GM21529 (cell line): ENCODE results near the gene SLC5A5.

Source experiments
- ATAC-seq: cut with Tn5 transposase; IDR thresholded peaks from one replicate; pipeline ENCODE4 v1.9.1; 2021; ENCODE audit not compliant: unreplicated experiment

SLC5A5 gene

DNA sequence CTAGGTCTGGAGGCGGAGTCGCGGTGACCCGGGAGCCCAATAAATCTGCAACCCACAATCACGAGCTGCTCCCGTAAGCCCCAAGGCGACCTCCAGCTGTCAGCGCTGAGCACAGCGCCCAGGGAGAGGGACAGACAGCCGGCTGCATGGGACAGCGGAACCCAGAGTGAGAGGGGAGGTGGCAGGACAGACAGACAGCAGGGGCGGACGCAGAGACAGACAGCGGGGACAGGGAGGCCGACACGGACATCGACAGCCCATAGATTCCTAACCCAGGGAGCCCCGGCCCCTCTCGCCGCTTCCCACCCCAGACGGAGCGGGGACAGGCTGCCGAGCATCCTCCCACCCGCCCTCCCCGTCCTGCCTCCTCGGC is at the start of gene SLC5A5:
SLC5A5 (plus strand) TSS at position 68 of the 373 bp plus-strand sequence. CDS start 375 bp downstream, outside the sequence.
- no peak for ATAC-seq

DNA sequence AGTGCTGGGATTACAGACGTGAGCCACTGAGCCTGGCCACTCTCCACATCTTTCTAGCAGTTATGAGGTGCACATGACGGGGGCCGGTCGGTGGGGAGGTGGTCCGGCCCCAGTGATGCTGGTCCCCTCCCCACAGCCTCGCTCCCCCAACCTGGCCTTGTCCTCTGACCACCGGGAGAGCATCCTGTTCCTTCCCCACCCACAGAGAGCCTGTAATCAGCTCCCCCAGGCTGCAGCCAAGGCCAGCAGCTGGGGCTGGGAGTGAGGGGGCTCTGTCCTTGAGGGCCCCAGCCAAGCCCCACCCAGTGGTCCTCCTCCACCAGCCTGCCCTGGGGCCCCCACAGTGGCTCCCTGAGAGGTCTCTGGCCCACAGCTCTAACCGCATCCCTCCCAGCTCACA is 47.4 kb upstream of the SLC5A5 start:
- no peak for ATAC-seq

DNA sequence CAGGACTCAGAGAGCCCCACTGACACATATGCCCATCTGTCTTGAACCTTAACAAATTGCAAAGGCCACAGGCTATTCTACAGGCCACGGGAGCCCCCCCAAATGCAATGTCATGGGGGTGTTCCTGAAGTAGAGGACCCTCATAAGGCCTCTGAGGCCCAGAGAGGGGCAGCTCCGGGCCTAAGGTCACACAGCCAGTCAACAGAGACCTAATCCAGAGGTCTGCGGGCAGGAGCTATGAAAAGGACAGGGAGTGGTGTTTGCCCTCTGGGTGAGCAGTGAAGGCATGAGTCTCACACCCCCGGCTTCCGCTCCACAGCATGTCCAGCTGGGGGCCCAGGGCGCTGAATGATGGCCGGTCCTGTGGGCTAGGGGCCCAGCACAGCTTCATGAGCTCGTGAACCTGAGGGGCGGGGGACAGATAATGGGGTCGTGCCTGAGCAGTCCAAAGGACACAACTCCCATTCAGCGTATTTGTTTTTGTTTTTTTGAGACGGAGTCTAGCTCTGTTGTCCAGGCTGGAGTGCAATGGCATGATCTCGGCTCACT is 45.2 kb upstream of the SLC5A5 start:
- no peak for ATAC-seq

DNA sequence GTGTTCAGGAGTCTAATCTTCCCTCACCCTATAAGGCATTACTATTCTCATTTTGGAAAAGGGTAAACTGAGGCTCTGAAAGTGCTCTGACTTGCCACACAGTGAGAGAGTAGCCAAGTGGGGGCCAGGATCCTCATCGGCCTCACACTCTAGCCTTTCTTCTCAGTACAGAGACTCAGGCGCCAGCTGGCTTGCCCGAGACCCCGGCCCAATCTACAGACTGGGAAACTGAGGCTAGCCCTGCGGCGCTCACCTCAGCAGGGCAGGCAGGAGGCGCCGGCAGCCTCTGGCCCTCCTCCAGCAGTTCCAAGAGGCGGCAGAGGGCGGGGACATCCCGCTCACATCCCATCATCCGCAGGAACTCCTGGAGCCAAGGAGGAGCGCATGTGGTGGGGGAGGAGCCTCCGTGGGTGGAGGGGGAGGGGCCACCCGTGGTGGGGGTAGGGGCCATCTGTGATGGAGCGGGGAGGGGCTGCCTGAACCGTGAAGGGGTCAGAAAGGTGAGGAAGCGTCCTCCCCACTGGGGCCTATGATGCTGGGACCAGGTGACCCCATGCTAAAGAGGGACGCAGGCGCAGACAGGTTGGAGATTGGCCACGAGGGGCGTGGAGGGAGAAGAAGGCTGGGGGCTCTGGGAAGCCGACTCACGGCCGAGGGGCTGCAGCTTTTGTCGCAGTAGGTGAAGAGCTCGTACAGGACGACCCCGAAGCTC is 41.7 kb upstream of the SLC5A5 start:
- no peak for ATAC-seq

DNA sequence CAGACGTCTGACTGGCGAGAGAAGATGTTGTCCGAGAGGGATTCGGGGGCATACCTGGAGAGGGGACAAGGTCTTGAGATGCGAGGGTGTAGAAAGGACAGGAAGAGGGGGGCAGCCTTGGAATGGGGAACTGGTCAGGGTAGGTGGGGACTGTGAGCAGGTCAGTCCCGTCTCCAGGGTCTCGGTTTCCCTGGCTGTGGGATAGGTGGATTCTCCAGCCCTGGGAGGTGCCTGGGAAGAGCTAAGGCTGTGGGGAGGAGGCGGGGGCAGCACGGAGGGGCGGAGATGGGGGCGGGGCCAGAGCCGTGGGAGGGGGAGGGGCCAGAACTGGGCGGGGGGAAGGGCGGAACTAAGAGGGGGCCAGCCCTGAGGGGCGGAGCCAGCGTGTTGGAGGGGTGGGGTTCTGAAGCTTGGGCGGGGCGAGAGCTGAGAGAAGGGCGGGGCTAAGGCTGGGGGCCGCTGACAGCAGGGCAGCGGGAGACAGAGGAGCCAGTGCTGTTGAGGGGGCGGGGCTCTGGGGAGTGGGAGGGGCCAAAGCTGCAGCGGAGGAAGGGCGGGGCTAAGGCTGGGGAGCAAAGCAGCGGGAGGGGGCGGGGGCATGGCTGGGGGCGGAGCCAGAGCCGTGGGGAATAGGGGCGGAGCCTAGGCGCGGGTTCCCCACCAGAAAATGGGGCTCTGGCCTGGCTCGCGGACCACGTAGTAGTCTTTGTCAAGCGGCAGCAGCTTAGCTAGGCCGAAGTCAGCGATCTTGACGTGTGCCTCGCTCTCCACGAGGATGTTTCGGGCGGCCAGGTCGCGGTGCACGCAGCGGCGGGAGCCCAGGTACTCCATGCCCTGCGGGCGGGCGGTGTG is 41.0 kb upstream of the SLC5A5 start:
- ATAC-seq, result no peak

DNA sequence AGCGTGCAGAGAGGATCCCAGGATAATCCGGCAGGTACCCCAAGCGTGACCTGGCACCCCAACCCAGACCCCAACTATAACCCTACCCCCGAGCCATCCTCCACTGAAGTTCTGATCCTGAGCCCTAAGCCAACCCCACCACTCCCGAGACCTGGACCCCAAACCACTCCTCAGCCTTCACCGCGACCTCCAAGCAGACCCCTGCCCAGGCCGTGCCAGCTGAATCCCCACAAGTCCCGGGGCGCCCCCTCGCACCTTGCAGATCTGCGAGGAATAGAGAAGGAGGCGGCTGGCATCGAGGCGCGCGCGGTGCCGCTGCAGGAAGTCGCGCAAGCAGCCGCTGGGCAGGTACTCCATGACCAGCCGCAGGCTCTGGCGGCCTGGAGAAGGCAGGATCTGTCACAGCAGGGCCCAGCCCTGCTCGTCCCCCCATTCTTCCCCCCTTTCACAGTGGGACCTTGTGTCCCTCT is 40.3 kb upstream of the SLC5A5 start:
- ATAC-seq, result no peak

DNA sequence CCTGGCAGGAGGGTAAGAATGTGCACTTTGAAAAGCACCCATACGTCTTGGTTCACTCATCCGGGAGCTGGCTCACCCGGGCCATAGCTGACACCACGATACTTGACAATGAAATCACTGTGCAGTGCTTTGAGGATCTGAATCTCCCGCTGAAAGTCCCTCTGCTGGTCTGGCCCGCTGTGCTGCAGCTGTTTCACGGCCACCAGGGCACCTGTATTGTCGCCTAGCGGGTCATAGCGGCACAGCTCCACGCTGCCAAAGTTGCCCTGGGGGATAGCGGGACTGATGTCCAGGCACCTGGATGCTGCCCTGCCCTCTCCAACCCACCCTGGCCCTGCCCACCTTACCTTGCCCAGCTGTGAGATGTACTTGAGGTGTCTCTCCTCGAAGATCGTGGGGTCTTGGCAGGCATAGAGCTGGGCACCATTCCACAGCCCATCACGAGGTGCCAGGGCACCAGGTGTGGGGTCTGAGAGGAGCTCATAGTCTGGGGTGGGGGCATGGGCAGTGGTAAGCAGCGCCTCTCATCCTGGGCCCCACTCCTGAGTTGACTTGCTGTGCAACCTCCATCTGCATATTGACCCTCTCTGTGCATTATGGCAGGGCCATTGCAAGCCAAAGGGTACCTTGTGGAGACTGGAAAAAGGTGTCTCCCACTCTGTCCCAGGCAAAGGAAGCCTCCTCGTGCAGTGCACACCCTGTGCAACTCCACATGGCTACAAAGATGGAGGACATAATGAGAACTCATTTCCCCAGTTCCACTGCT is 39.1 kb upstream of the SLC5A5 start:
- no peak for ATAC-seq

DNA sequence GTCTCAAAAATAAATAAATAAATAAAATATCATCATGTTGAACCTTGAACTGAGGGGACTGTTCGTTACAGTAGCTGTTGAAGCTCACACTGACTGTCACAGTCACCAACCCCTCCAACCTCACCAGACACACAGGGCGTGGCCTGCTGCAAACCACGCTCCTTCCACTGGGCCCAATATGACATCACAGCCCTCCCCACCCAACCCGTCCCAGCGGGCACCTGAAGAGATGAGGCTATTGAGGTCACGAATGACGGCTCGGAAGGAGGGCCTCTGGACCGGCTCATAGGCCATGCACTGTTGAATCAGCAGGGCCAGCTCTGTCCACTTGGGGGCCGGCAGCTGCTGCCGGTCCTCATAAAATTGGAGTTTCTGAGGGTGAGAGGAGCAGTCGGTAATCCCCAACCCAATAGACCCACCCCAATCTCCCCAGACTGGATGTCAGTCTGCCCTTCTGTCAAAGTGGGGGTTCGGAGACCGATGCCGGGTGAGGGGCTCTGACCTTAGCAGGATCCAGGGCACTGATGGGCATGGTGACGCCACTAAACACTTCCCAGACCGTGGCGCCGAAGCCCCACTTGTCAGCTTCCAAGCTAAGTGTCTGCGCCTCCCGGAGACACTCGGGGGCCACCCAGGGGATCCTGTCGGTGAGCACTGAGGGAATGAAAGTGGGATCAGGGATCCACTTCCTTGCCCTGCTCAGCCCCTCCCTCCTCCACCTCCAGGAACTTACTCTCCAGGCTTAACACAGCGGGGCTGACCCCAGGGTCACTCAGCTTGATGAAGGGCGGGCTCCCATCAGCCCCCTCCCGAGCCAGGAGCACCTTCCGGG is 37.2 kb upstream of the SLC5A5 start:
- ATAC-seq, result no peak

DNA sequence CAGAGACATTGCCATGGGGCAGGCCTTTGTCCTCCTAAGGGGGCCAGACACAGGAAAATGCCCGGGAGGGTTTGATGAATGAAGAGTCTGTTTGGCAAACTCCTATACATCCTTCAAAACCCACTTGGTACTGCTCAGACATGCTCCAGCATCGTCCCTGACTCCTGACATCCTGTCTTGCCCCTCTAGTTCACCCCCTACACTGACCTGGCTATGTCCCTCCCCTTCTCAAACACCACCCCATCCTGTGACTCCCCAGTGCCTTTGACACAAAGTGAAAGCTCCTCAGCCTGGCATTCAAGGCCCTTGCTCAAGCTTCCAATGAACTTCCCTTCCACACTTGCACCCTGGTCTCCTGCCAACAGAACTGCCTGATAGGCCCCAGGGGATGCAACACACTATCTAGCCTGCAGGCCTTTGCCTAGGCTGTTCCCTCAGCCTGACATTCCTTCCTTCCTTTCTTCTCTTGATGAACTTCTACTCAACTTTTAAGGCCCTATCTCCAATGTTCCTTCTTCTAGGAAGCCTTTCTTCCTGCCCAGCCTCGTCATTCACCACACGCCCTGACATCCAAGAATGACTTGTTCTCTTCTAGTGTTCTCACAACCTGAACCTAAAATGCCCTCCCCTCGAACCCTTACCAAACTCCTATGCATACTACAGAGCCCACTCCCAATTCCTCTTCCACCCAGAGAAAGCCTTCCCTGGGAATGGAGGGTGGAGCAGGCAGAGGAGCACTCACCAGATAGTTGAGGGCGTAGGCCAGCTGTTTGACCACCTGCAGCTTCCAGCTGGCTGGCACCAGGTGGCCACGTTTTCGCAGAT is 36.4 kb upstream of the SLC5A5 start:
- no peak for ATAC-seq

DNA sequence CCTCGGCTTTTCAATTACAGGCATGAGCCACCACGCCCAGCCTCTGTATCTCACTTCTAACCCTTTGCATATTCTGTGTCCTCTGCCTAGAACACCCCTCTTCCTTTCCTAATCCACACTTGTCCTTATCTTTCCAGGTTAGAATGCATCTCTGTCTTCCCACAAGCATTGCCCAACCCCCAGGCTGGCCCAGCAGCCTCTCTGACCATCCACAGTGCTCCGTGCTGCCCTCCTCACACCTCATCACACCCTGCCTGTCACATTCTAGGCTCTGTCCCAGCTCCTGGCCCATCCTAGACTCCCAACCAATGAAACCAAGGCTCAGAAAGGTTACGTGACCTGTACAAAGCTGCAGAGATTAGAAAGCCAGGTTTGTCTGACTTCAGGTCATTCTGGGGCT is 35.2 kb upstream of the SLC5A5 start:
- ATAC-seq, result no peak

DNA sequence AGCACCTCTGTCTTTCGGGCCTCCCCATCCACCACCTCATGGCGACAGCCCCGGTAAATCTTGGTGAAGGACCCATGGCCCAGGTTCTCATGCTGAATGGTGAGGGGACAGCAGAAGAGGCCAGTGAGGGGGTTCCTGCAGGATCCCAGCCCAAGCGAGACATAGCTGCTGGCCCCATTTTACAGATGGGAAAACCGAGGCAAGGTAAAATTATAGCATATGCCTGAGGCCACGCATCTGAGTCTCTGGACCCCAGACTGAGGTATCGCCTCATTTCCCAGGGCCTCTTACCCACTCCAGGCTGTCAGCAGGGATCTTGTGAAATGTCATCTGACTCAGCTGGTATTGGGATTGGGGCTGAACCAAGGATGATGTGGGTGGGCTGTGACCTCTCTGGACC is 33.8 kb upstream of the SLC5A5 start:
- ATAC-seq, result no peak

DNA sequence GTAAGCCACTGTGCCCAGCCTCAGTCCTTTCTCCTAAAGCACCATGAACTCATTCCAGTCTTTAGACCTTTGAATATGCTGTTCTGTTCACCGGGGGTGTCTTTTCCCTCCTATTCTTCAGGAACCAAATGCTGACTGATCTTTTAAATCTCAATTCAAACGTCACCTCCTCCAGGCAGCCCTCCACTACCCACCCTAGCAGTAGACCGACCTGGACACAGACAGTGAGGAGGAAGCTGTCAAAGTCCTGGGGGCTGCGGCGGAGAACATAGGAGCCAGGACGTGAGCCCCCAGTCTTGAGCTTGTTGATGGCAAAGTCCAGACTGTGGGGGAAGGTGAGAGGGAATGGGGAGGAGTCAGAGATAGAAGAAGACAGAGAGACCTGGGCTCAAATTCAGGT is 31.7 kb upstream of the SLC5A5 start:
- ATAC-seq, result no peak

DNA sequence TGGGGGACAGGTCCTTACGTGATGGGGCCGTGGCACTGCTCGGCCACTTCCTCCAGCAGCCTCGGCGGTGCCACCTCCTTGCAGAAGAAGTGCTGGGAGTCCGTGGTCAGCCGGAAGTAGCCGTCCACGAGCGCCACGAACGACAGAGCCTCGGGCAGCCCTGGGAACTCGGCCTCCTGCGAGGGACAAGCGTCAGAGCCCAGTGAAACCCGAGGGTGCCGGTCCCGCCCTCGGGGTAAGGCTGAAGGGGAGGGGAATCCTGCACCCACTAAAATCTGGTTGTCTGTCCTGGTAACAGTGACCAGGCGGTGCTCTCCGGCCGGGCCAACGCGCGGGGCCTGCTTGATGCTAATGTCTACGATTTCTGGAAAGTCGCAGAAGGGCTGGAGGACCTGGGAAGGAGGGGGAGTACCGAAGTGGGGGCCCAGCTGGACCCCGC is 30.4 kb upstream of the SLC5A5 start:
- ATAC-seq, result no peak

DNA sequence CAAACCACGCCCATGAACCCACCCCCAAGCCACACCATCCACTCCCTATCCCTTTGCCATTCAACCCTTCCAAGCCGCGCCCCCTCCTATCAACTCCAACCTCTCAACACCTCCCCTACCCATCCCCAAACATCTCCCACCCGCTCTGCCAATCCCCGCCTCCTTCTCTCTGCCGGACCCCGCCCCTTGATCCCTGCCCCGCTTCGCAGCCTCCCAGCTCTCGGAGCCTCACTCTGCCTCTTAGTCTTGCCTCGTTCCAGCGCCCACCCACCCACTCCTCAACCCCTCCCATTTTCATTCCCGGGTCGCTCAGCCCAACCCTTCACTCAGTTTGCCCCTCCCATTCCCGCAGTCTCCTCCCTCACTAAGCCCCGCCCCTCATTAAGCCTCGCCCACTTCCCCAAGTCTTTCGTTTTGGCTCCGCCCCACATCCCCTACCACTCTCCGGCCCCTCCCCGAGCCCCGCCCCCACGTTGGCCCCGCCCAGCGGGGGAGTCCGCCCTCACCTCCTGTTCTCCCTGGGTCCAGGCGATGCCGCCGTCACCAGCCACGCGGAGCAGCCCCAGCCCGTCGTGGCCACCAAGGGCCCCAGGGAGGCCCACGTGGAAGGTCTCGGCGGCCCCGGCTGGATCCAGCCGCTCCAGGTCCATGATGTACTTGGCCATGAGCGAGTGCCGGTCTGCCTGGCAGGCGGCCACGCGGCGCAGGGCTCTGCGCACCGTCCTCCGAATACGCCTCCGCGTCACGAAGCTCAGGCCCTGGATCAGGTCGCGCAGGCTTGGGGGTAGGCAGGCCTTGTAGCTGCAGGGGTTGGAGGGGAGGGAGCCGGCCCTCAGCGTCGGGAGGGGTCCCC is 29.7 kb upstream of the SLC5A5 start:
- no peak for ATAC-seq

DNA sequence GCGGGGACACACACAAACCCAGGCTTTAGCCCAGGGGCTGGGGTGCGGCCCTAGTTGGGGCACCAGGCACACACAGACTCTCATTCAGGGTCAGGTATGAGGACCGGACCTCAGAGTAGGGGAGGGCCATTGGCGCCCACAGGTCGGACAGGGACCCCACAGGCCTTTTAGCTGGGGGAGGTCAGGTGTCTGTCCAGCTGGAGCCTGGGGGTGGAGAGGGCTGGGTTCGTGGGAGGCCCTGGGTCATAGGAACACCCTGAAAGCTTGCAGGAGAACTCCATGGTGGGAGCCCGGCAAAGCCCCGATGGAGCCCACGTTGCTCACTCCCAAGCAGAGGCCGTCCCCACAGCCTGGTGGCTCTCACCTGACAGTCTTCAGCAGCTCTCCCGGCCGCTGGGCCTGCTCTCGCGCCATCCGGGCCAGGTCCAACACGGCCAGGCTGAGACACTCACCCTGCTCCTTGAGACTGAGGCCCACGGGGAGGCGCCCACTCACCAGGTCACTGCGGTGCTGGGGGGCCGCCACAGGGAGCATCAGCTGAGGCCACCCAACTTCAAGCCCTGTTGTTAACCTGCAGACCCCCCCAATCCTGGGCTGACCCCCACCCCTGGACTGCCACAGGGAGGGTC is 29.0 kb upstream of the SLC5A5 start:
- ATAC-seq, result no peak

DNA sequence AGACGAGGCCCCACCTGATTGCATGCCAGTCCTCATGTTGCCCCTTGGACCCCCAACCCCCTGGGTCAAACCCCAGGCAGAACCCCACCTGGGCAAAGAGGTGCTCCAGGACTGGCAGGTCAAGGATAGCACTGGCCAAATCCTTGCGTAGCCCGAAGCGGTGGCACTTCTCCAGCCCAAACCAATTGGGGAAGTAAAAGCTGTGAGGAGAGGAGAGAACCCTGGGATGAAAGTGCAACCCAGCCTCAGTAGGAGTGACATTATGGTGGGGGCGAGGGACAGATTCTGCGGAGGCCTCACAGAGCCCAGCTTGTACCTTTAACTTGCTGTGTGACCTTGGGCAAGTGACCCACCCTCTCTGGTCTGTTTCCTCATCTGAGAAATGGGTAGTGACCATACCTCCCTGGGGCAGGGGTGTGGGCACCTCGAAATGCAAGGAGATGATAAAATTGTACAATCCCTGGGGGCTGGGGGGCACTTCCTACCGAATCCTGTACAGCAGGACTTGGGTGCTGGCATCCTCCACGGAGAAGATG is 28.4 kb upstream of the SLC5A5 start:
- ATAC-seq, result no peak

DNA sequence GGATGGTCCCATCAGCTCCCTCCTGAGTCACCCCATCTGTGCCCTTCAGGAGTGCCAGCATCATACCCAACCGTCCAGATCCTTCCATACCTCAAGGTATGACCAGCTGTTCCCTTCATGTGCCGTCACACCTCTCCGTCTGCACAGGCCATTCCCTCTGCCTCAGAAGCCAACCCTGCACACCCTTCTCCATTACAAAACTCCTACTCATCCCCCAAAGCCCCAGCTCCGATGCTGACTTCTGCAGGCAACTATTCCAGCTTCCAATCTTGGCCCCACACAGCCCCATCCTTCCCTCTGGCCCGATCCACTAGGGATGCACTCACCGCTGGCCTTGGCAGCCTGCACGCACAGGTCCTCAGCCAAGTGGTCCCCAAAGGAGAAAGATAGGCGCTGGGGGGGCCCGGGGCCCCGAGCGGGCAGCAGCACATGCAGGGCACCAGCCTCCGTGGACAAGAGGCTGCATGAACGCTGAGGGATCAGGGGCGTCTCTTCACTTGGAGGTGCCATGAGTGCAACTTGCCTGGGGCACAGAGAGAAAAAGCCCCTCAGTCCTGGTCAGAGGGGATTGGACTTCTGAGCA is 27.7 kb upstream of the SLC5A5 start:
- no peak for ATAC-seq
